ENCODE measurements around the gene HPRT1.

HPRT1 gene

GRCh38 chrX:134543288-134543687, 83.3 kb downstream of the HPRT1 start:
- no peak for DNase-seq (ENCODE audit: low spot score)

- no peak for DNase-seq (ENCODE audit: low spot score)
Observed at GRCh38 chrX:134544135-134544512, 84.2 kb downstream of the HPRT1 start.

DNA sequence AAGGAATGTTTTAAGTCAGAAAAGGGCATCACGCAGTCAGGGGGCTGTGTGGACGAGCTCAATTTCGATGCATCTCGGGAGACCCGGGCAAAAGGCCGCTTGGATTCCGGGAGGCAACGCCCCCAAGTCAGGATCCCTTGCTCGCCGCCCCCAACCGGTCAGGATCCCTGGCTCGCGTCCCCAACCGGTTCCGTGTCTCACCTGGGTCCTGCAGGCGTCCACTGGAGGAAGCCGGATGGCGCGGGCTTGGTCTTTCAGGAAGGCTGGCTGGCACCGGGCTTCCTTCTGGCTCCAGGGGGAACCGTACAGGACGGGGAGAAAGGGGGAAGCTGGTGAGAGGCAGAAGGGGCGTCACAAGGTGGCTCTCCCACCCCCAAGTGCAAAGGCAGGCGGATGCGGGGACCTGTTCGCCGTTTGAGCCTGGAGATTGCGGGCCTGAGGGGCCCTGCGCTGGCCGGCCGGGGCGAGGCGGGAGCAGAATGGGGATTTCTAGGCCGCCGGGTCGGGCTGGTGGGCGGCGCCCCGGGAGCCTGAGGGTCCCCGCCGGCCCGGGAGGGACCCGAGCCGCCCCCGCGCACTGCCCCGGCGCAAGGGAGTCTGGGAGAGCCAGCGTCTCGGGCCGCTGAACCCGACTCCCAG, 84.7 kb downstream of the HPRT1 start:
- no peak for DNase-seq (ENCODE audit: low spot score)

- no peak for DNase-seq (ENCODE audit: low spot score)
Observed at GRCh38 chrX:134545510-134545909, 85.5 kb downstream of the HPRT1 start.

- DNase-seq (ENCODE audit: low spot score): no peak
Observed at GRCh38 chrX:134546187-134546586, 86.2 kb downstream of the HPRT1 start.

DNA sequence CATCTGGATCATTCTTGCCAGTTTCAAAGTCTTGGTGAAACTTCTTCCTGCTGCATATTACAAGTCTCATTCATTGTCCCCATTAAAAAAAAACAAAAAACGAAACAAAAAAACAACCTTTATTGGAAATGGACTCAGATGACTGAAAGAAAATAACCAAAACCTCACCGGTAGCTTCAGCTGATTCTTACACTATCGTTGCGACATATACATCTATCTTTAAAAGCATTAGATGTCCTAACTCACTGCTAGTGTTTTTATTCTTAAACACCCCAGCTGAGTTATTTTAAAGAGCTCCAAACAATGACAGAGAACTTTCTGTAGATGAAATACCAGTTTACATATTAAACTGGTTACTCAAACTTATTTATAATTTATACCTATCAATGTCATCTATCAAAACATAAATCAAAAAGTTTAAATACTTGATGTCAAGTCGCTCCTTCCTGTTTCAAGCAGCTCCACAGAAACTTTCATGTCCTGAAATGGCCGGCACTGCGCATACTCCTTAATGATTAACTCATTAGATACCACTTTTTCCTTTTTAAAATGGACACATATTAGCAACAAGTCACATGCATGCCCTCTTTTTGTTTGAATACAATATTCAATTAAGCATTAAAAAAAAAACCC, 87.2 kb downstream of the HPRT1 start:
- no peak for DNase-seq (ENCODE audit: low spot score)

GRCh38 chrX:134548257-134549201, 88.6 kb downstream of the HPRT1 start:
- no peak for DNase-seq (ENCODE audit: low spot score)

Data from HuH-7.5 (cell line).